HUDEP-2 (cell line): ENCODE results near the gene SLC39A8.
"Not testable (repeated sequence)": the region's sequence is repeated elsewhere in the genome, so short reads cannot be mapped to it uniquely, and the experiment has no call there.

ENCODE experiments used
- DNase-seq, 76 experiments: peaks; one replicate each; lab custom pipeline; 2025; ENCODE audit not compliant: unreplicated experiment in 76 of 76; lab: John Stamatoyannopoulos, UW

SLC39A8 gene

DNA sequence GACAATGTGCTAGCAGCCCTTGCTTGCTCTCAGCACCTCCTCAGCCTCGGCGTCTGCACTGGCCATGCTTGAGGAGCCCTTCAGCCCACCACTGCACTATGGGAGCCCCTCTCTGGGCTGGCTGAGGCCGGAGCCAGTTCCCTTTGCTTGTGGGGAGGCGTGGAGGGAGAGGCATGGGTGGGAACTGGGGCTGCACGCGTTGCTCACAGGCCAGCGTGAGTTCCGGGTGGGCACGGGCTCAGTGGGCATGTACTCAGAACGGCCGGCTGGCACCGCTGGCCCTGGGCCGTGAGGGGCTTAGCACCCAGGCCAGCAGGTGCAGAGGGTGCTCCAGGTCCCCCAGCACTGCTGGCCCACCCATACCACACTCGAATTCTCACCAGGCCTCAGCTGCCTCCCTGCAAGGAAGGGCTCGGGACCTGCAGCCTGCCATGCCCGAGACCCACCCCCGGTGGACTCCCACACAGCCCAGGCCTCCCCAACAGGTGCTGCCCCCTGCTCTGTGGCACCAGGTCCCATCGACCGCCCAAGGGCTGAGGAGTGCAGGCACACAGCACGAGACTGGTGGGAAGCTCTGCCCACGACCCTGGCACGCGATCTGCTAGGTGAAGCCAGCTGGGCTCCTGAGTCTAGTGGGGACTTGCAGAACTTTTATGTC lies 100.3 kb downstream of the SLC39A8 start:
- DNase-seq: no peak

- not testable (repeated sequence) for DNase-seq
Observed at GRCh38 chr4:102243296-102243695, 102.0 kb downstream of the SLC39A8 start.

DNA sequence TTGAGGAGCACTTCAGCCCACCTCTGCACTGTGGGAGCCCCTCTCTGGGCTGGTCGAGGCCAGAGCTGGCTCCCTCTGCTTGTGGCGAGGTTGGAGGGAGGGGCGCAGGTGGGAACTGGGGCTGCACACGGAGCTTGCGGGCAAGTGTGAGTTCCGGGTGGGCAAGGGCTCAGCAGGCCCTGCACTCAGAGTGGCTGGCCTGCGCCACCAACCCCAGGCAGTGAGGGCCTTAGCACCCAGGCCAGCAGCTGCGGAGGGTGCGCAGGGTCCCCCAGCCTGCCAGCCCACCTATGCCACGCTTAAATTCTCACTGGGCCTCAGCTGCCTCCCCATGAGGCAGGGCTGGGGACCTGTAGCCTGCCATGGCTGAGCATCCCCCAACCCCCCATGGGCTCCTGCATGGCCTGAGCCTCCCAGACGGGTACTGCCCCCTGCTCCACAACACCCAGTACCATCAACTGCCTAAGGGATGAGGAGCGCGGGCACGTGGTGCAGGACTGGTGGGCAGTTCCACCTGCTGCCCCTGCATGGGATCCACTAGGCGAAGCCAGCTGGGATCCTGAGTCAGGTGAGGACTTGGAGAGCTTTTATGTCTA lies 110.9 kb downstream of the SLC39A8 start:
- DNase-seq: no peak

GRCh38 chr4:102230194-102230593 lies 115.1 kb downstream of the SLC39A8 start:
- no peak for DNase-seq

DNA sequence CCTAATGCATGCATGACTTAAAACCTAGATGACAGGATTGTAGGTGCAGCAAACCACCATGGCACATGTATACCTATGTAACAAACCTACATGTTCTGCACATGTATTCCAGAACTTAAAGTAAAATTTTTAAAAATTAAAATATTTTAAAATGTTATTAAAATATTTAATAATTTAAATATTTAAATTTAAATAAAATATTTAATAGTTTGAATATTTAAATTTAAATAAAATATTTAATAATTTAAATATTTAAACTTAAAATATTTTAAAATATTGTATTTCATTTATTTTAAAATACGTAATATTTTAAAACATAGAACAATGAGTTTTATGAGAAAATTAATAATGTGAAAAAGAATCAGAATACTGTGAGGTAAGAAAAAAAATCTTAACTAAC lies 117.9 kb downstream of the SLC39A8 start:
- DNase-seq: no peak

GRCh38 chr4:102223461-102223860 lies 121.8 kb downstream of the SLC39A8 start:
- DNase-seq: no peak

GRCh38 chr4:102222838-102223409 lies 122.4 kb downstream of the SLC39A8 start:
- DNase-seq: no peak

DNA sequence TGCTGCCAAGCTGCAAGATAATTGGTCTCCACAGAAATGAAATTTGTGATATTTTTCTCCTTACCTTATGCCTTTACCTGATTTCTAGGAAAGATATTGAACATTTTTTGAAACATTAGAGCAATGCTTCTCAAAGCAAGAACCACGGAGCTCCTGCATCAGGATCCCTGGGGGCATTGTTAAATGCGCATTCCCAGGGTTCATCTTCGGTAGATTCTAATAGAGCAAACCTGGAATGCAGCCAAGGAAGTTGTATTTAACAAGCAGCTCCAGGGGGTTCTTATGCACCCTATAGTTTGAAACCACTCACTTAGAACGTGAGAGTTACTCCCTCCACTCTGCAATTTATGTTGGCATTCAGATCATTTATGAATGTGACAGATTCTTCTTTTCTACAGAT lies 126.2 kb downstream of the SLC39A8 start:
- DNase-seq: no peak

DNA sequence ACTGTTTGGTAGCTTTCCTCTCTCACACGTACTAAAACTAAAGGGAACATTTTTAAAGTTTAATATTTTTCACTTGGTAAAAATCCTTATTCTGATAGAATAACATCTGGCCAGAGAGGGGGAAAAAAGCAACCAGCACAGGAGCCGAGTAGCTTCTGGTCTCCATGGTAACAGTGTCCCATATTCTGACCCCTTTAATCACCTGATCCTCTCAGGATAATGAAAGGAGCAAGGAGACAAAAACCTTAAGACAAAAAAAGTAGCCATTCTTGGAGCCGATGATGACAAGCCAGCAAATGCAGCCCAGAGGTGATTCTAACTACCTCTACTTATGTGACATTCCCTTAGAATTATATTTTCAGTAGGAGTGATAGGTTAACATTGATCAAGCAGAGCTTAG lies 126.6 kb downstream of the SLC39A8 start:
- DNase-seq: no peak

GRCh38 chr4:102217775-102218355 lies 127.4 kb downstream of the SLC39A8 start:
- DNase-seq: no peak

- DNase-seq: no peak
Observed at GRCh38 chr4:102217345-102217744, 127.9 kb downstream of the SLC39A8 start.

GRCh38 chr4:102216666-102217065 lies 128.6 kb downstream of the SLC39A8 start:
- no peak for DNase-seq

GRCh38 chr4:102213031-102213430 lies 132.3 kb downstream of the SLC39A8 start:
- DNase-seq: no peak
